Muscle of leg (tissue), 11 donors: ENCODE measurements around the gene SLC25A47. TPM values are rescaled to one million over a fixed set of nuclear protein-coding genes. Genes with fewer than 3 reads are reported as not detected.
"Not testable (repeated sequence)": the region's sequence is repeated elsewhere in the genome, so short reads cannot be mapped to it uniquely, and the experiment has no call there.

Experiments
- DNase-seq: peaks from one replicate; pipeline ENCODE4 v3.0.0; 2013
- H3K27ac ChIP-seq: one replicate; pipeline ENCODE4 v1.5.1; 2013; ENCODE audit warnings: mild to moderate bottlenecking, low read length, control low read depth
- H3K27me3 ChIP-seq: one replicate; pipeline ENCODE4 v1.6.1; 2013; ENCODE audit warnings: low read length; ENCODE audit not compliant: control insufficient read depth, insufficient read depth
- H3K36me3 ChIP-seq: one replicate; pipeline ENCODE4 v1.6.1; 2013; ENCODE audit warnings: low read length; ENCODE audit not compliant: control insufficient read depth, insufficient read depth
- H3K4me1 ChIP-seq: one replicate; pipeline ENCODE4 v1.6.1; 2013; ENCODE audit warnings: low read length; ENCODE audit not compliant: control insufficient read depth, insufficient read depth
- H3K4me3 ChIP-seq: one replicate; pipeline ENCODE4 v1.5.1; 2013; ENCODE audit warnings: low read length, control low read depth
- H3K9me3 ChIP-seq: replicated peaks from 2 replicates; pipeline ENCODE4 v1.6.1; 2013; ENCODE audit warnings: low read depth, low read length; ENCODE audit not compliant: control insufficient read depth
- WGBS: methylation state at CpG from one replicate; pipeline ENCODE4 v1.1.5; 2013; ENCODE audit warnings: missing lambda C conversion rate; ENCODE audit not compliant: insufficient coverage; 5-methylcytosine and 5-hydroxymethylcytosine counted together
- polyA plus RNA-seq, 8 donors: library from polyadenylated mRNA; unstranded; fragments of 120-200 nt; gene quantifications; one replicate each; pipeline versions ENCODE4 v1.2.1 to v1.2.3, GENCODE V29; 2013; ENCODE audit warnings: inconsistent platforms in 1 of 8, low replicate concordance in 1 of 8; ENCODE audit not compliant: insufficient read length in 8 of 8, insufficient read depth in 1 of 8
- total RNA-seq: library from RNA; stranded (reverse); fragments of 120-200 nt; gene quantifications from one replicate; pipeline ENCODE4 v1.2.4, GENCODE V29; 2013

SLC25A47 gene
- total and polyA plus RNA-seq, 9 donors: 0.08 to 0.57 (median 0.15) TPM; not detected in 2

- DNase-seq: peak; percentile 47
- H3K27ac ChIP-seq: peak overlapping the region; percentile 20
- 1% methylated on average over 12 of the region's 23 CpGs for WGBS
These were observed 18.3 kb upstream of the SLC25A47 start for GRCh38 chr14:100304825-100305323.

GRCh38 chr14:100305324-100306100, 17.6 kb upstream of the SLC25A47 start:
- peak overlapping the region; percentile 20 for H3K27ac ChIP-seq
- peak overlapping the region; percentile 67 for H3K4me3 ChIP-seq
- H3K4me1 ChIP-seq: peaks cover 37% of the 10 kb centered on the region
- peaks cover 11% of the 10 kb centered on the region for H3K27me3 ChIP-seq
- under 1% methylated on average over 46 of the region's 65 CpGs for WGBS
- H3K36me3 ChIP-seq: no peaks in the 10 kb centered on the region
- no peaks in the 10 kb centered on the region for H3K9me3 ChIP-seq
- peak; percentile 37 for DNase-seq

More at GRCh38 chr14:100304825-100305323, 18.3 kb upstream of the SLC25A47 start:
- peaks cover 37% of the 10 kb centered on the region for H3K4me1 ChIP-seq
- no peaks in the 10 kb centered on the region for H3K36me3 ChIP-seq
- no peaks in the 10 kb centered on the region for H3K9me3 ChIP-seq
- H3K27me3 ChIP-seq: peaks cover 11% of the 10 kb centered on the region
- peak overlapping the region; percentile 67 for H3K4me3 ChIP-seq

- Histone ChIP-seq H3K27me3 (peaks cover 13% of the 10 kb centered on the region), H3K27ac (peak within 1 kb of the TSS; percentile 74), H3K4me1 (peaks cover 38% of the 10 kb centered on the region), H3K9me3 (no peaks in the 10 kb centered on the region), H3K36me3 (no peaks in the 10 kb centered on the region), H3K4me3 (peak within 1 kb of the TSS; percentile 70)
- DNase-seq: peak; percentile 96
- WGBS: under 1% methylated on average over 125 of the region's 131 CpGs
These were observed 16.8 kb upstream of the SLC25A47 start, which contains the start of gene SLC25A29 for GRCh38 chr14:100306101-100306997. TSS of gene SLC25A29 (minus strand) at chr14:100306444. CDS start at chr14:100306232, 212 bp downstream.

GRCh38 chr14:100306998-100307765, 16.0 kb upstream of the SLC25A47 start:
- Histone ChIP-seq H3K36me3 (no peaks in the 10 kb centered on the region), H3K27ac (peak overlapping the region; percentile 74), H3K27me3 (peaks cover 17% of the 10 kb centered on the region), H3K9me3 (no peaks in the 10 kb centered on the region), H3K4me1 (peaks cover 40% of the 10 kb centered on the region), H3K4me3 (peak overlapping the region; percentile 70)
- peak; percentile 47 for DNase-seq
- whole genome bisulfite sequencing: 6% methylated on average over 45 of the region's 49 CpGs

- Histone ChIP-seq H3K9me3 (no peaks in the 10 kb centered on the region), H3K4me3 (no peak overlapping the region), H3K4me1 (peaks cover 44% of the 10 kb centered on the region), H3K36me3 (no peaks in the 10 kb centered on the region), H3K27ac (no peak overlapping the region), H3K27me3 (peaks cover 21% of the 10 kb centered on the region)
- 82% methylated on average over 5 of the region's 5 CpGs for WGBS
- DNase-seq: no peak
These were observed 15.2 kb upstream of the SLC25A47 start for GRCh38 chr14:100307766-100308426.

GRCh38 chr14:100308427-100308792, 14.7 kb upstream of the SLC25A47 start:
- H3K4me1 ChIP-seq: peaks cover 49% of the 10 kb centered on the region
- 86% methylated on average over 5 of the region's 6 CpGs for WGBS
- H3K4me3 ChIP-seq, H3K27ac ChIP-seq, DNase-seq, H3K9me3 ChIP-seq, H3K36me3 ChIP-seq: not testable (repeated sequence)
- H3K27me3 ChIP-seq: peaks cover 23% of the 10 kb centered on the region

- H3K9me3 ChIP-seq: no peaks in the 10 kb centered on the region
- no peak for DNase-seq
- 53% methylated on average over 3 of the region's 8 CpGs for WGBS
- H3K27me3 ChIP-seq: peaks cover 23% of the 10 kb centered on the region
- no peaks in the 10 kb centered on the region for H3K36me3 ChIP-seq
- peaks cover 54% of the 10 kb centered on the region for H3K4me1 ChIP-seq
- no peak overlapping the region for H3K4me3 ChIP-seq
- H3K27ac ChIP-seq: no peak overlapping the region
These were observed 14.0 kb upstream of the SLC25A47 start for GRCh38 chr14:100309028-100309737.

- H3K4me3 ChIP-seq, DNase-seq, H3K36me3 ChIP-seq, H3K9me3 ChIP-seq: not testable (repeated sequence)
- Histone ChIP-seq H3K27me3 (peaks cover 12% of the 10 kb centered on the region), H3K27ac (peak overlapping the region; percentile 90), H3K4me1 (peaks cover 37% of the 10 kb centered on the region)
- 23% methylated on average over 7 of the region's 18 CpGs for WGBS
These were observed 10.8 kb upstream of the SLC25A47 start for GRCh38 chr14:100312110-100312876.
